ENCODE results near the gene MAP4K4.

- TF ChIP-seq CTCF (IDR thresholded peaks at IDR 0.05) (no peak), EZH2 (IDR thresholded peaks at IDR 0.05) (no peak)
Observed at GRCh38 chr2:101860157-101860556, 162.7 kb downstream of the MAP4K4 start.

Data from neural progenitor cell (in vitro differentiated cells).